Epithelial cell of proximal tubule (primary cell): ENCODE measurements around the gene PTGR3. TPM values are rescaled to one million over a fixed set of nuclear protein-coding genes. Genes with fewer than 3 reads are reported as not detected.

ENCODE experiments used
- DNase-seq: peaks from one replicate; pipeline ENCODE4 v3.0.0-alpha.2; 2011; ENCODE audit warnings: low read depth
- H3K4me3 ChIP-seq: 2 replicates; pipeline ENCODE4 v1.5.1; 2011; ENCODE audit warnings: low read depth, mild to moderate bottlenecking, low read length
- total RNA-seq: library from RNA; depleted of rRNA; stranded (reverse); fragments of >200 nt; gene quantifications from 2 replicates; pipeline ENCODE4 v1.2.3, GENCODE V29; 2015
- TF ChIP-seq, protein P1 (sequence below): conservative IDR thresholded peaks from 2 replicates; pipeline ENCODE4 v1.5.1; 2012; ENCODE audit warnings: low read depth, mild to moderate bottlenecking, low read length

PTGR3 gene
- total RNA-seq, 1 donor from 2014 or later: 7.8 TPM

DNA sequence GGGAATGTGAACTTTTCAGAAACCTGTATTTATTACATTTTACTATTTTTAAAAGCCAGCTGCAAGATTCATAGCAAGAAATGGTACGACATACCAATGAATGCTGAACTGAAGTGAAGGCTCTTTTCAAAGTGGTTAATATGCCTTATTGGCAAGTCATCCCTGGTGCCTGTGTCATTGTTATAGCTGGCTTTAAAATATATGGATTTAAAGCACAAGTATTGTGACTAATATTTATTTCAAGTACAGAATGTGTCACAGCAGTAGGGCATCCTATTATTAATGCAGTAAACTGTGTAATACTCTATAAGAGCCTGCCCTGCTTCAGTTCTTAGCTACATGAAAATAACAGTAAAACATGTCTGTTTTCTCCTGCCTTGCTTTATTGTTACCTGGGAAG is 12.5 kb upstream of the PTGR3 start:
- DNase-seq: no peak
- TF ChIP-seq, protein P1, sequence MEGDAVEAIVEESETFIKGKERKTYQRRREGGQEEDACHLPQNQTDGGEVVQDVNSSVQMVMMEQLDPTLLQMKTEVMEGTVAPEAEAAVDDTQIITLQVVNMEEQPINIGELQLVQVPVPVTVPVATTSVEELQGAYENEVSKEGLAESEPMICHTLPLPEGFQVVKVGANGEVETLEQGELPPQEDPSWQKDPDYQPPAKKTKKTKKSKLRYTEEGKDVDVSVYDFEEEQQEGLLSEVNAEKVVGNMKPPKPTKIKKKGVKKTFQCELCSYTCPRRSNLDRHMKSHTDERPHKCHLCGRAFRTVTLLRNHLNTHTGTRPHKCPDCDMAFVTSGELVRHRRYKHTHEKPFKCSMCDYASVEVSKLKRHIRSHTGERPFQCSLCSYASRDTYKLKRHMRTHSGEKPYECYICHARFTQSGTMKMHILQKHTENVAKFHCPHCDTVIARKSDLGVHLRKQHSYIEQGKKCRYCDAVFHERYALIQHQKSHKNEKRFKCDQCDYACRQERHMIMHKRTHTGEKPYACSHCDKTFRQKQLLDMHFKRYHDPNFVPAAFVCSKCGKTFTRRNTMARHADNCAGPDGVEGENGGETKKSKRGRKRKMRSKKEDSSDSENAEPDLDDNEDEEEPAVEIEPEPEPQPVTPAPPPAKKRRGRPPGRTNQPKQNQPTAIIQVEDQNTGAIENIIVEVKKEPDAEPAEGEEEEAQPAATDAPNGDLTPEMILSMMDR: no peak
- H3K4me3 ChIP-seq: no peak overlapping the region

DNA sequence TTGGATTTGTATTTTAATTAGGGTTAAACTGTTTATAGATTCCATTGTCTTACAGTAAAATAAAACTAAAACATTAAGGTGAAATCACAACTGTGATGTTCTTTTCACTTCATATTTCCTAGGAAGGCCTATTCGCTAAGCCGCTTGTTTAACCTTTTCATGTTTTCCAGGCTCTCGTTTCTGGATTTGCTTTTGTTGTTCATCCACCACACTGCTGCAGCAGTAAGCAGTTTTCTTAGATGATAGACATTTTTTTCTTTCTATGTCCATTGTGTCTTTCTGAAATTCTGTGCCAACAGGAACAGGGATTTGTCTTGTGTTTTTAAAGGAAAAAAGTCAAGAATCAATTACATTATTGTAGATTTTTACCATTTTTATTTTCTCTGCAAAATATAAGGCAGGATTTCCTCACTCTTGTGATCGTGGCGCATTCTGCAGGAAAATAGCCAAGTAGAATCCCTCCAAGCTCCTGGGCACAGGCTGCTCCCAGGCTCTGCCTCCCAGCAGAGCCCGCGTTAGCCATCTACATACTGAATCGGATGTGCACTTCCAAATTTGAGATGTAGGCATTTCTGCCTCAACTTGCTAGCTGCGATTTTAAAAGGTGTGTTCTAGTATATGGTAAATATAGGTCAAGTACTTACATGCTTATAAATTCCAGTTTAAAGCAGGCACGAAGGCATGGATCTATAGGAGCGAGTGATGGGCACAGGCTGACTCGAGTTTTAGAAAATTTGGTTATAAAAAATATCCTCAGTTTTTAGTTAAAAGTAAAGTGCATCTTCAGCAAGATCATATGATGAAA is 11.8 kb upstream of the PTGR3 start:
- peak overlapping the region; percentile 16 for H3K4me3 ChIP-seq
- TF ChIP-seq, protein P1: no peak
- no peak for DNase-seq

DNA sequence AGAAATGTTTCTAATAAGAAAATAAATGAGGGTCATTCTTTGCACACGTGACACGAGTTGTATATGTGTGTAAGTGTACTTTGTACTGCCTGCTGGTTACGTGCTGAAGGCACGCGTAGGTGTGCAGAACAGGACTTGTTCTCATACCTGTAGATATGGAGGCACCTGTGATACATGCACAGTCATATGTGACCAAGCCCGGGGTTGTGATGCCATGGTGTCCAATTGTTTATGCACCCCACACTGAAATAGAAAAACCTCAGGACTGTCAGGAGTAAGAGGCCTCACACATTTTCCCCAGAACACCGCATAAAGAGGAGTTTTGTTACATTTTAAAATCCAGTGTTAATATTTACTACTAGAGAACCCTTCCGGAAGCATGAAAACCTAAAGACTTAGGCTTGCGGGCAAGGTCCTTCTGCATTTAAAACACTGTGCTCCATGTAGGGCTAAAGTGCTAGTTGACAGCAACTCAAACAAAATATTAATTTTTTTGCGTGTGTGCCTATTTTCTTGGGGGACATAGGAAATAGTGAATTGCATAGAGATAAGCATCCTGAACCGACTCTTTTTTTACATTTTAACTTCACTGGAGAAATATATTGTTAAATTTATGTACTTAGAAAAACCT is 10.9 kb upstream of the PTGR3 start:
- TF ChIP-seq, protein P1: no peak
- no peak for DNase-seq
- peak overlapping the region; percentile 6 for H3K4me3 ChIP-seq

DNA sequence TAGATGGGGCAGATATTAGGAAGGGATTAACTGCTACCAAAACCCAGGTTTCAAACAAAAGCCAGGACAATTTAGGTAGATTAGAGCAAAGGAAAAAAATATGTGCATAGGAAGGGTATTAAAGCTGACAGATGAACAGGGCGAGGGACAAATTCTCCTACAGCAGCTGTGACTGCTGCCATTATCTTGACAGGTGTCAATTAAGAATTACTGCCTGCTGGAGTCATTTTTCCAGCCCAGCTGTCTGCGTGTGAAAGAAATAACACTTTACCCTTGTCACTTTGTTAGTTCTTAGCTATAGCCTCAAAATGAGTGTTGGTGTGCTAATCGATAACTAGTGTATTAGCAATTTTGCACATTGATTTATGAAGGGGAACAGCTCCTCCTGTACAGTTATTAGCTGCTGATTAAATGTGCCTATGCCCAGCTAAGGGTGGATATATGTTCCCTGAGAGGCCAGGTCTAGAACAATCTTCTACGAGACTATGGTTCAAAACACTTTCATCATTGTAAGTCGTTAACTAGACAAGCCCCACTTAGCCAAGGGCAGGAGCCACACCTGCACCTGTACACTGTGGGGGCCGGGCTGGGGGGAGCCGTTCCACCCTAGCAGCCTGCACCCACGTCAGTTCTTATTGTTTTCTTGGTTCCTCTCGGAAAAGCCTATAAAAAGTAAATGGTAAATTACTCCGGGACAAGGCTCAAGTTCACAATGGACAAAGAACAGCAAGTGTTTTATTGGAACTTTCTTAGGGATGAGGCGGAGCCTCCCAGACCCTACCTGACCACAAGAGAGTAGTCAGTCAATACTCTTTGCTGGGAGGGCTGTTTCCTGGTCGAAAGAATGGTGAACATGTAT is 9.4 kb upstream of the PTGR3 start:
- peak overlapping the region; percentile 8 for H3K4me3 ChIP-seq
- TF ChIP-seq, protein P1: no peak
- no peak for DNase-seq

DNA sequence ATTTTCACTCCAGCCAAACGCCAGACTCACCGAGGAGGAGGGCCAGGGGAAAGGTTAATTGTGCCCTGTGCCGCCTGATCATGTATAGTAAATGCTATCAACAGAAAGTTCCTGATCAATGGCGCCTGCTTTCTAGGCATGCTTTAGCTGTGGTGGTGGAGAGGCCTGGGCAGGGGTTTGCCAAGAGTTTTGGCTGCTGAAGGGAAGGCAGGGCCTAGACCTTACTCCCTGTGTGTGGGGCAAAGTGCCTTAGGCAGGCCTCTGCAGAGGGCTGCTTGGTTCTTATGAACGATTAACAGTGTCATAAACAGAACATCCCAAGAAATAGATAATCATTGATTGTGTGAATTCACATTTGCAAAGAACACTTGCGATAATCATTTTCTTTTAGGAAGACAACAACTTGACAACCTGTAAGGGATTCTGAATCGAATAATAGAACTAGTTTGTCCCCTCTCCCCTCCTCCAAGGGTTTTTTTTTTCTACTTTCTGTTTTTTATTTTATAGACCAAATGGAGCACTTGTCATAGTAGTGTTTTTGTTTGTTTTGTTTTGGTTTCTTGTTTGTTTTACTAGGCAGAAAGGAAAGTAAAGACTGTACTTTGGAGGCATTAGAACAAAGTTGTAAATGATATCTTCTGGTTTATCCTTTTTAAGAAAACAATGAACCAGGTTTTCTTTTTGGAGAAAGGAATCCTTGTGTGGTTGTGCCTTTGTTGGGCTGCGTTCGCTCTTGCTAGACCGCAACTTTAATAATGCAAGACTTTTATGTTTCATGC is 8.2 kb upstream of the PTGR3 start:
- DNase-seq: no peak
- H3K4me3 ChIP-seq: peak overlapping the region; percentile 24

More for the DNA sequence above, 8.2 kb upstream of the PTGR3 start:
- TF ChIP-seq, protein P1: no peak
